ENCODE results near the gene CNPY1.

- TF ChIP-seq SIN3A (IDR thresholded peaks at IDR 0.05; ENCODE audit: borderline replicate concordance, insufficient read depth, low read length) (no peak), POLR2AphosphoS5 (IDR thresholded peaks at IDR 0.05; ENCODE audit: low read depth, low read length) (no peak), TAF1 (IDR thresholded peaks at IDR 0.05; ENCODE audit: borderline replicate concordance, insufficient read depth, low read length) (no peak)
- TF ChIP-seq, protein P1, sequence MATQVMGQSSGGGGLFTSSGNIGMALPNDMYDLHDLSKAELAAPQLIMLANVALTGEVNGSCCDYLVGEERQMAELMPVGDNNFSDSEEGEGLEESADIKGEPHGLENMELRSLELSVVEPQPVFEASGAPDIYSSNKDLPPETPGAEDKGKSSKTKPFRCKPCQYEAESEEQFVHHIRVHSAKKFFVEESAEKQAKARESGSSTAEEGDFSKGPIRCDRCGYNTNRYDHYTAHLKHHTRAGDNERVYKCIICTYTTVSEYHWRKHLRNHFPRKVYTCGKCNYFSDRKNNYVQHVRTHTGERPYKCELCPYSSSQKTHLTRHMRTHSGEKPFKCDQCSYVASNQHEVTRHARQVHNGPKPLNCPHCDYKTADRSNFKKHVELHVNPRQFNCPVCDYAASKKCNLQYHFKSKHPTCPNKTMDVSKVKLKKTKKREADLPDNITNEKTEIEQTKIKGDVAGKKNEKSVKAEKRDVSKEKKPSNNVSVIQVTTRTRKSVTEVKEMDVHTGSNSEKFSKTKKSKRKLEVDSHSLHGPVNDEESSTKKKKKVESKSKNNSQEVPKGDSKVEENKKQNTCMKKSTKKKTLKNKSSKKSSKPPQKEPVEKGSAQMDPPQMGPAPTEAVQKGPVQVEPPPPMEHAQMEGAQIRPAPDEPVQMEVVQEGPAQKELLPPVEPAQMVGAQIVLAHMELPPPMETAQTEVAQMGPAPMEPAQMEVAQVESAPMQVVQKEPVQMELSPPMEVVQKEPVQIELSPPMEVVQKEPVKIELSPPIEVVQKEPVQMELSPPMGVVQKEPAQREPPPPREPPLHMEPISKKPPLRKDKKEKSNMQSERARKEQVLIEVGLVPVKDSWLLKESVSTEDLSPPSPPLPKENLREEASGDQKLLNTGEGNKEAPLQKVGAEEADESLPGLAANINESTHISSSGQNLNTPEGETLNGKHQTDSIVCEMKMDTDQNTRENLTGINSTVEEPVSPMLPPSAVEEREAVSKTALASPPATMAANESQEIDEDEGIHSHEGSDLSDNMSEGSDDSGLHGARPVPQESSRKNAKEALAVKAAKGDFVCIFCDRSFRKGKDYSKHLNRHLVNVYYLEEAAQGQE (IDR thresholded peaks at IDR 0.05; ENCODE audit: insufficient read depth in 1 of 2, low read depth in 2 of 2, low read length in 2 of 2) = no peak
Observed at GRCh38 chr7:155577509-155577905, 31.1 kb upstream of the CNPY1 start.
